Heart left ventricle (tissue), 13 donors: ENCODE results near the gene SHISA9.

ENCODE experiments used
- CTCF ChIP-seq, 12 donors: fragments of 200-600 bp; sonication (generic) in 4 of 12; IDR thresholded peaks; one replicate each; pipeline versions ENCODE4 v1.5.0 to v1.8.0; 2018 to 2022; ENCODE audit warnings: antibody characterized with exemption in 12 of 12, mild to moderate bottlenecking in 5 of 12
- POLR2A ChIP-seq, 2 donors: fragments of 450-650 bp; IDR thresholded peaks; one replicate each; pipeline ENCODE4 v1.6.1; 2017; ENCODE audit warnings: antibody characterized with exemption in 2 of 2, mild to moderate bottlenecking in 2 of 2, moderate library complexity in 2 of 2
- donor health status: ischemic (EF 13 %, LVEDD 7.1; RV severe dilation, severe dysfunction).
- donor health status: DM: no; HTN: yes; CAD: no.
- donor health status: DM: no; HTN: no; CAD: no.
- donor health status: ischemic (EF 25% LVEDD 6.9; RV normal size, moderate dysfunction).
- donor health status: ischemic (EF 25% LVEDD 5.7; RV mildly dilated, moderate dysfunction).
- donor health status: ischemic (EF 35%, LVEDD 5.7; RV mildly dilated, moderate dysfunction).
- donor health status: nonischemic (EF 11% LVEDD 7.7; RV severe dilation, severe dysfunction).
- donor health status: DM: yes; HTN: yes; CAD: no.
- donor health status: PGD.
- donor health status: ischemic (EF 29% LVEDD 5.4; RV normal size, mild dysfunction).
- donor health status: nonischemic (EF 23%, LVEDD 6.1; RV moderate dilation, normal function).

- no peak for TF ChIP-seq CTCF (IDR thresholded peaks at IDR 0.05)
- TF ChIP-seq POLR2A (IDR thresholded peaks at IDR 0.05): no peak
These were observed 128.4 kb downstream of the SHISA9 start for GRCh38 chr16:13029786-13030185.
